GM23338 (cell line): ENCODE measurements around the gene GNG7. TPM values are rescaled to one million over a fixed set of nuclear protein-coding genes. Genes with fewer than 3 reads are reported as not detected.

ENCODE experiments used
- ATAC-seq: fragments of 200-7000 bp; cut with Tn5 transposase; 3 replicates; pipeline ENCODE4 v1.9.1; 2020
- DNase-seq: peaks from one replicate; pipeline ENCODE4 v3.0.0-alpha.2; 2015; ENCODE audit warnings: low spot score
- H2AFZ ChIP-seq: fragments of 200-600 bp; sonication (generic); 2 replicates; pipeline ENCODE4 v1.8.0; 2016; ENCODE audit warnings: antibody characterized with exemption, mild to moderate bottlenecking, moderate library complexity
- H3F3A ChIP-seq: fragments of 200-600 bp; sonication (generic); replicated peaks from 2 replicates; pipeline ENCODE4 v1.8.0; 2017; ENCODE audit warnings: antibody characterized with exemption, mixed run types, low read depth
- H3K27ac ChIP-seq: fragments of 200-600 bp; sonication (generic); 2 replicates; pipeline ENCODE4 v1.6.1; 2016; ENCODE audit warnings: low read depth
- H3K27me3 ChIP-seq: fragments of 200-600 bp; sonication (generic); 2 replicates; pipeline ENCODE4 v1.8.0; 2016; ENCODE audit warnings: mild to moderate bottlenecking, mixed run types, moderate library complexity; ENCODE audit not compliant: insufficient read depth
- H3K36me3 ChIP-seq: fragments of 200-600 bp; sonication (generic); 2 replicates; pipeline ENCODE4 v1.8.0; 2016; ENCODE audit warnings: mild to moderate bottlenecking; ENCODE audit not compliant: insufficient read depth
- H3K4me1 ChIP-seq: fragments of 200-600 bp; sonication (generic); 2 replicates; pipeline ENCODE4 v1.8.0; 2016; ENCODE audit warnings: mild to moderate bottlenecking, moderate library complexity; ENCODE audit not compliant: insufficient read depth
- H3K4me2 ChIP-seq: fragments of 200-600 bp; sonication (generic); 2 replicates; pipeline ENCODE4 v1.7.1; 2017; ENCODE audit warnings: mixed run types
- H3K4me3 ChIP-seq: fragments of 200-600 bp; sonication (generic); 2 replicates; pipeline ENCODE4 v1.6.1; 2016; ENCODE audit warnings: mixed run types
- H3K79me2 ChIP-seq: fragments of 200-600 bp; sonication (generic); replicated peaks from 2 replicates; pipeline ENCODE4 v1.8.0; 2017; ENCODE audit warnings: mild to moderate bottlenecking; ENCODE audit not compliant: insufficient read depth
- H3K9me2 ChIP-seq: fragments of 200-600 bp; sonication (generic); 2 replicates; pipeline ENCODE4 v1.8.0; 2017; ENCODE audit not compliant: insufficient read depth
- H4K20me1 ChIP-seq: fragments of 200-600 bp; sonication (generic); replicated peaks from 2 replicates; pipeline ENCODE4 v1.8.0; 2017; ENCODE audit warnings: mild to moderate bottlenecking; ENCODE audit not compliant: insufficient read depth
- H3K27ac Mint-ChIP-seq: 2 replicates; pipeline ENCODE4 v1.8.0; 2020; ENCODE audit warnings: inconsistent platforms, mild to moderate bottlenecking, moderate library complexity, mixed read lengths
- H3K27me3 Mint-ChIP-seq: 3 replicates; pipeline ENCODE4 v1.8.0; 2022; ENCODE audit warnings: low read depth, mild to moderate bottlenecking, moderate library complexity, mixed read lengths, inconsistent platforms; ENCODE audit not compliant: insufficient read depth, poor library complexity
- H3K36me3 Mint-ChIP-seq: 3 replicates; pipeline ENCODE4 v1.8.0; 2021; ENCODE audit warnings: low read depth, mild to moderate bottlenecking, inconsistent platforms, moderate library complexity, mixed read lengths
- H3K4me1 Mint-ChIP-seq: 3 replicates; pipeline ENCODE4 v1.8.0; 2020; ENCODE audit warnings: mild to moderate bottlenecking, inconsistent platforms, mixed read lengths
- H3K4me3 Mint-ChIP-seq: 3 replicates; pipeline ENCODE4 v1.8.0; 2021; ENCODE audit warnings: moderate library complexity, mild to moderate bottlenecking, inconsistent platforms, mixed read lengths
- H3K9me3 Mint-ChIP-seq: 3 replicates; pipeline ENCODE4 v1.8.0; 2020; ENCODE audit warnings: moderate library complexity, mild to moderate bottlenecking, inconsistent platforms, mixed read lengths
- CTCF ChIP-seq, 2 experiments: fragments of 200-600 bp in 1 of 2; sonication (generic) in 1 of 2; conservative IDR thresholded peaks; 2 replicates each; pipeline versions ENCODE4 v1.5.1 to v1.6.1; 2016 to 2017; ENCODE audit warnings: antibody characterized with exemption in 2 of 2, low read depth in 2 of 2, mild to moderate bottlenecking in 2 of 2, moderate library complexity in 1 of 2
- EZH2phosphoT487 ChIP-seq: fragments of 200-600 bp; sonication (generic); IDR thresholded peaks from one replicate; pipeline ENCODE4 v1.8.1; 2018; ENCODE audit warnings: antibody characterized with exemption; ENCODE audit not compliant: unreplicated experiment
- JUNB ChIP-seq: IDR thresholded peaks from one replicate; pipeline ENCODE4 v1.6.1; 2016; ENCODE audit warnings: antibody characterized with exemption; ENCODE audit not compliant: unreplicated experiment
- NANOG ChIP-seq: IDR thresholded peaks from 2 replicates; pipeline ENCODE4 v1.6.1; 2016; ENCODE audit warnings: antibody characterized with exemption, borderline replicate concordance
- POLR2AphosphoS5 ChIP-seq: IDR thresholded peaks from 2 replicates; pipeline ENCODE4 v1.6.1; 2016; ENCODE audit warnings: antibody characterized with exemption, low read depth
- STAT1 ChIP-seq: IDR thresholded peaks from one replicate; pipeline ENCODE4 v1.6.1; 2016; ENCODE audit warnings: antibody characterized with exemption; ENCODE audit not compliant: unreplicated experiment
- ZNF114 ChIP-seq: fragments of 250-450 bp; sonication (Bioruptor Pico); IDR thresholded peaks from 2 replicates; pipeline ENCODE4 v1.5.0; 2020; ENCODE audit warnings: mild to moderate bottlenecking, moderate library complexity
- ZNF331 ChIP-seq: fragments of 250-450 bp; sonication (Bioruptor Pico); IDR thresholded peaks from 2 replicates; pipeline ENCODE4 v1.5.0; 2020; ENCODE audit warnings: low read depth, mild to moderate bottlenecking, moderate library complexity
- polyA plus RNA-seq: library from polyadenylated mRNA; unstranded; fragments of >200 nt; fragmentation: Nextera tagmentation; extraction: Ambion mirVana; gene quantifications from 2 replicates; pipeline ENCODE4 v1.2.1, GENCODE V29; 2016
- total RNA-seq: library from RNA; depleted of rRNA; stranded (reverse); fragments of >200 nt; shearing (Covaris generic); gene quantifications from 2 replicates; pipeline ENCODE4 v1.2.3, GENCODE V29; 2014
- TF ChIP-seq, protein P1 (sequence below): IDR thresholded peaks from 2 replicates; pipeline ENCODE4 v1.6.1; 2016; ENCODE audit warnings: antibody characterized with exemption

GNG7 gene
- total and polyA plus RNA-seq, 2 experiments from 2014 or later, result 5.1 to 5.4 TPM

- TF ChIP-seq, protein P1, sequence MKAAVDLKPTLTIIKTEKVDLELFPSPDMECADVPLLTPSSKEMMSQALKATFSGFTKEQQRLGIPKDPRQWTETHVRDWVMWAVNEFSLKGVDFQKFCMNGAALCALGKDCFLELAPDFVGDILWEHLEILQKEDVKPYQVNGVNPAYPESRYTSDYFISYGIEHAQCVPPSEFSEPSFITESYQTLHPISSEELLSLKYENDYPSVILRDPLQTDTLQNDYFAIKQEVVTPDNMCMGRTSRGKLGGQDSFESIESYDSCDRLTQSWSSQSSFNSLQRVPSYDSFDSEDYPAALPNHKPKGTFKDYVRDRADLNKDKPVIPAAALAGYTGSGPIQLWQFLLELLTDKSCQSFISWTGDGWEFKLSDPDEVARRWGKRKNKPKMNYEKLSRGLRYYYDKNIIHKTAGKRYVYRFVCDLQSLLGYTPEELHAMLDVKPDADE, result no peak
- TF ChIP-seq ZNF114 (CRISPR knock-in tag) (no peak), POLR2AphosphoS5 (no peak), ZNF331 (no peak), NANOG (no peak)
Measured at GRCh38 chr19:2503521-2504109, 198.9 kb downstream of the GNG7 start (continued).

- Histone ChIP-seq H4K20me1 (no peaks in the 10 kb centered on the region), H3K4me2 (no peak overlapping the region), H3K27ac (no peak overlapping the region), H3K79me2 (no peaks in the 10 kb centered on the region), H3K9me2 (no peaks in the 10 kb centered on the region), H2AFZ (no peak overlapping the region), H3K4me1 (peaks cover 1% of the 10 kb centered on the region; the same call in 1 of the 2 replicates), H3K4me3 (no peak overlapping the region), H3F3A (0 out of 2 replicates have a peak, but pooled peaks cover 2% of the 10 kb centered on the region), H3K36me3 (no peaks in the 10 kb centered on the region), H3K27me3 (no peaks in the 10 kb centered on the region)
- DNase-seq (no peak), ATAC-seq (no peak; the same call in 2 of the 3 replicates)
- 0 out of 4 replicates have a peak, but pooled peaks of 1 of the 2 experiments have one; percentile 1 for TF ChIP-seq CTCF (conservative IDR thresholded peaks at IDR 0.05; ENCODE audit: low read depth in 2 of 2)
- TF ChIP-seq, protein P1, result no peak
- H3K27ac Mint-ChIP-seq, result no peak overlapping the region
- no peaks in the 10 kb centered on the region for H3K36me3 Mint-ChIP-seq
- H3K4me3 Mint-ChIP-seq, result no peak overlapping the region
- peaks cover 19% of the 10 kb centered on the region; the same call in 2 of the 3 replicates for H3K4me1 Mint-ChIP-seq
- peaks cover 11% of the 10 kb centered on the region for H3K27me3 Mint-ChIP-seq
- H3K9me3 Mint-ChIP-seq, result peaks cover 3% of the 10 kb centered on the region; the same call in 1 of the 3 replicates
Measured at GRCh38 chr19:2500841-2501261, 201.6 kb downstream of the GNG7 start.

GRCh38 chr19:2500156-2500555, 202.3 kb downstream of the GNG7 start:
- H3K79me2 ChIP-seq, result no peaks in the 10 kb centered on the region
- ATAC-seq (no peak), DNase-seq (no peak)
- H3K9me2 ChIP-seq, result no peaks in the 10 kb centered on the region
- no peak overlapping the region for H3K4me2 ChIP-seq
- no peak overlapping the region for H3K27ac ChIP-seq
- no peak overlapping the region for H2AFZ ChIP-seq
- H3K4me3 Mint-ChIP-seq, result no peak overlapping the region
- no peak overlapping the region for H3K4me3 ChIP-seq
- H3F3A ChIP-seq, result 0 out of 2 replicates have a peak, but pooled peaks cover 2% of the 10 kb centered on the region
- peaks cover 2% of the 10 kb centered on the region; the same call in 1 of the 2 replicates for H3K27me3 ChIP-seq
- TF ChIP-seq JUNB (no peak), STAT1 (no peak), POLR2AphosphoS5 (no peak), ZNF114 (CRISPR knock-in tag) (no peak), EZH2phosphoT487 (no peak)
- H3K27ac Mint-ChIP-seq, result no peak overlapping the region
- H3K27me3 Mint-ChIP-seq, result peaks cover 11% of the 10 kb centered on the region
- peaks cover 8% of the 10 kb centered on the region; the same call in 1 of the 2 replicates for H3K4me1 ChIP-seq
- no peaks in the 10 kb centered on the region for H3K36me3 Mint-ChIP-seq
- no peaks in the 10 kb centered on the region for H4K20me1 ChIP-seq
- peaks cover 3% of the 10 kb centered on the region; the same call in 1 of the 3 replicates for H3K9me3 Mint-ChIP-seq
- H3K36me3 ChIP-seq, result no peaks in the 10 kb centered on the region
- peaks cover 22% of the 10 kb centered on the region; the same call in 2 of the 3 replicates for H3K4me1 Mint-ChIP-seq
